Measurements from ENCODE around the gene GLI3.

The GLI3 gene

GRCh38 chr7:41964183-41964753 is 272.7 kb downstream of the GLI3 start:
- no peaks in the 10 kb centered on the region for H3K9me3 ChIP-seq (ENCODE audit: severe bottlenecking)
- no peaks in the 10 kb centered on the region for H3K36me3 ChIP-seq
- H3K4me3 ChIP-seq (ENCODE audit: low read depth, low read length) = no peak overlapping the region
- no peak for DNase-seq
- H3K27me3 ChIP-seq (ENCODE audit: insufficient read depth, low read depth, severe bottlenecking) = peaks cover 47% of the 10 kb centered on the region
- TF ChIP-seq CTCF (IDR thresholded peaks at IDR 0.05; ENCODE audit: low read depth, low read length) = no peak
- H3K27ac ChIP-seq = no peak overlapping the region

- no peak for TF ChIP-seq CTCF (IDR thresholded peaks at IDR 0.05; ENCODE audit: low read depth, low read length)
- peaks cover 39% of the 10 kb centered on the region for H3K27me3 ChIP-seq (ENCODE audit: insufficient read depth, low read depth, severe bottlenecking)
- H3K27ac ChIP-seq = no peak overlapping the region
- no peak for DNase-seq
- H3K36me3 ChIP-seq = no peaks in the 10 kb centered on the region
- no peak overlapping the region for H3K4me3 ChIP-seq (ENCODE audit: low read depth, low read length)
- no peaks in the 10 kb centered on the region for H3K9me3 ChIP-seq (ENCODE audit: severe bottlenecking)
Measured at GRCh38 chr7:41956705-41957104, 280.3 kb downstream of the GLI3 start.

- peaks cover 39% of the 10 kb centered on the region for H3K27me3 ChIP-seq (ENCODE audit: insufficient read depth, low read depth, severe bottlenecking)
- no peak overlapping the region for H3K4me3 ChIP-seq (ENCODE audit: low read depth, low read length)
- peak; percentile 63 for DNase-seq
- no peaks in the 10 kb centered on the region for H3K36me3 ChIP-seq
- no peak overlapping the region for H3K27ac ChIP-seq
- TF ChIP-seq CTCF (IDR thresholded peaks at IDR 0.05; ENCODE audit: low read depth, low read length) = no peak
- H3K9me3 ChIP-seq (ENCODE audit: severe bottlenecking) = no peaks in the 10 kb centered on the region
Measured at GRCh38 chr7:41955893-41956675, 280.9 kb downstream of the GLI3 start.

GRCh38 chr7:41955451-41955850 is 281.6 kb downstream of the GLI3 start:
- Histone ChIP-seq H3K36me3 (no peaks in the 10 kb centered on the region), H3K27me3 (ENCODE audit: insufficient read depth, low read depth, severe bottlenecking) (peaks cover 37% of the 10 kb centered on the region), H3K9me3 (ENCODE audit: severe bottlenecking) (no peaks in the 10 kb centered on the region), H3K27ac (no peak overlapping the region), H3K4me3 (ENCODE audit: low read depth, low read length) (no peak overlapping the region)
- no peak for TF ChIP-seq CTCF (IDR thresholded peaks at IDR 0.05; ENCODE audit: low read depth, low read length)
- DNase-seq = no peak

- Histone ChIP-seq H3K27ac (no peak overlapping the region), H3K9me3 (ENCODE audit: severe bottlenecking) (no peaks in the 10 kb centered on the region)
Measured at GRCh38 chr7:41954976-41955375, 282.0 kb downstream of the GLI3 start.

More at GRCh38 chr7:41954976-41955375, 282.0 kb downstream of the GLI3 start:
- no peak for DNase-seq
- peaks cover 32% of the 10 kb centered on the region for H3K27me3 ChIP-seq (ENCODE audit: insufficient read depth, low read depth, severe bottlenecking)
- H3K36me3 ChIP-seq = no peaks in the 10 kb centered on the region
- no peak for TF ChIP-seq CTCF (IDR thresholded peaks at IDR 0.05; ENCODE audit: low read depth, low read length)
- H3K4me3 ChIP-seq (ENCODE audit: low read depth, low read length) = no peak overlapping the region
